Measurements from ENCODE around the gene NAV1. TPM values are rescaled to one million over a fixed set of nuclear protein-coding genes. Genes with fewer than 3 reads are reported as not detected.

Gene NAV1
- total and polyA plus RNA-seq, 2 donors (not counting 3 experiments of a cell fraction or from before 2014, with no cell fraction given) = 19.9 to 138 TPM

- no peak for DNase-seq (ENCODE audit: low read depth, low spot score)
- H3K79me2 ChIP-seq (ENCODE audit: control insufficient read depth, insufficient read depth, low read length) = peaks cover 69% of the 10 kb centered on the region
These were observed 45.7 kb downstream of the NAV1 start for GRCh38 chr1:201584471-201585092.

GRCh38 chr1:201585093-201585483 lies 46.2 kb downstream of the NAV1 start:
- H3K9me3 ChIP-seq (replicated peaks; ENCODE audit: control insufficient read depth, insufficient read depth, low read length) = no peaks in the 10 kb centered on the region
- H3K4me1 ChIP-seq (ENCODE audit: control insufficient read depth, extremely low read depth, insufficient read depth, low read length) = no peaks in the 10 kb centered on the region
- H3K36me3 ChIP-seq (ENCODE audit: control insufficient read depth in 2 of 2, extremely low read depth in 1 of 2, insufficient read depth in 2 of 2, low read length in 2 of 2) = no peaks in the 10 kb centered on the region
- no peaks in the 10 kb centered on the region for H3K9me1 ChIP-seq (replicated peaks; ENCODE audit: control insufficient read depth, extremely low read depth, insufficient read depth, low read length)
- POLR2A ChIA-PET = no interaction called here
- H2AFZ ChIP-seq (ENCODE audit: low read depth, low read length) = no peak overlapping the region
- no peak for TF ChIP-seq FOS (IDR thresholded peaks at IDR 0.05; ENCODE audit: borderline replicate concordance, insufficient read depth, low read length)
- TF ChIP-seq EZH2 (IDR thresholded peaks at IDR 0.05; ENCODE audit: borderline replicate concordance, low read depth, low read length, severe bottlenecking) = no peak
- no peak for TF ChIP-seq JUN (IDR thresholded peaks at IDR 0.05; ENCODE audit: borderline replicate concordance, insufficient read depth, insufficient read length, low read depth)
- no peak for TF ChIP-seq GATA2 (IDR thresholded peaks at IDR 0.05; ENCODE audit: insufficient read depth, insufficient read length, low read depth, low read length)
- TF ChIP-seq POLR2AphosphoS5 (IDR thresholded peaks at IDR 0.05; ENCODE audit: insufficient read depth, low read depth, low read length) = no peak
- no peak for TF ChIP-seq MAX (IDR thresholded peaks at IDR 0.05; ENCODE audit: insufficient read depth, insufficient read length)
- TF ChIP-seq POLR2A (IDR thresholded peaks at IDR 0.05; ENCODE audit: low read depth, low read length) = no peak
- TF ChIP-seq MYC (IDR thresholded peaks at IDR 0.05; ENCODE audit: low read depth, low read length) = no peak
- FAIRE-seq (peak; percentile 35), DNase-seq (ENCODE audit: low read depth, low spot score) (no peak)
- H4K20me1 ChIP-seq (replicated peaks; ENCODE audit: control insufficient read depth, extremely low read depth, insufficient read depth, low read length) = peaks cover 3% of the 10 kb centered on the region
- no peak overlapping the region for H3K4me3 ChIP-seq (replicated peaks in 1 of 3; ENCODE audit: insufficient read depth in 1 of 3, low read depth in 1 of 3, low read length in 3 of 3)
- H3K27me3 ChIP-seq (ENCODE audit: control insufficient read depth in 2 of 2, insufficient read depth in 2 of 2, low read length in 2 of 2) = no peaks in the 10 kb centered on the region
- H3K27ac ChIP-seq (ENCODE audit: insufficient read depth, low read depth, low read length) = no peak overlapping the region
- intact Hi-C loops (cut with micrococcal nuclease) (no loop called here), dilution Hi-C loops (cut with MboI; ENCODE audit: extremely low pct_ligation_motif_present, low sequenced_read_pairs) (no loop called here)
- no peak overlapping the region for H3K4me2 ChIP-seq (ENCODE audit: insufficient read depth, low read length)
- CTCF ChIA-PET = no interaction called here
- H3K79me2 ChIP-seq (ENCODE audit: control insufficient read depth, insufficient read depth, low read length) = peaks cover 66% of the 10 kb centered on the region
- no peak overlapping the region for H3K9ac ChIP-seq (replicated peaks; ENCODE audit: extremely low read depth, insufficient read depth, low read length)
- BruUV-seq (replicated peaks) = no TSS peak

More at GRCh38 chr1:201584471-201585092, 45.7 kb downstream of the NAV1 start:
- Histone ChIP-seq H3K9me1 (replicated peaks; ENCODE audit: control insufficient read depth, extremely low read depth, insufficient read depth, low read length) (no peaks in the 10 kb centered on the region), H2AFZ (ENCODE audit: low read depth, low read length) (no peak overlapping the region), H3K4me1 (ENCODE audit: control insufficient read depth, extremely low read depth, insufficient read depth, low read length) (no peaks in the 10 kb centered on the region), H3K36me3 (ENCODE audit: control insufficient read depth in 2 of 2, extremely low read depth in 1 of 2, insufficient read depth in 2 of 2, low read length in 2 of 2) (no peaks in the 10 kb centered on the region), H4K20me1 (replicated peaks; ENCODE audit: control insufficient read depth, extremely low read depth, insufficient read depth, low read length) (peaks cover 3% of the 10 kb centered on the region), H3K27ac (ENCODE audit: insufficient read depth, low read depth, low read length) (no peak overlapping the region), H3K9me3 (replicated peaks; ENCODE audit: control insufficient read depth, insufficient read depth, low read length) (no peaks in the 10 kb centered on the region), H3K4me2 (ENCODE audit: insufficient read depth, low read length) (no peak overlapping the region), H3K4me3 (replicated peaks in 1 of 3; ENCODE audit: insufficient read depth in 1 of 3, low read depth in 1 of 3, low read length in 3 of 3) (no peak overlapping the region), H3K27me3 (ENCODE audit: control insufficient read depth in 2 of 2, insufficient read depth in 2 of 2, low read length in 2 of 2) (no peaks in the 10 kb centered on the region), H3K9ac (replicated peaks; ENCODE audit: extremely low read depth, insufficient read depth, low read length) (no peak overlapping the region)
- intact Hi-C loops (cut with micrococcal nuclease) = no loop called here
- no peak for FAIRE-seq
- BruUV-seq (replicated peaks) = no TSS peak
- ChIA-PET POLR2A (no interaction called here), CTCF (interaction anchor here (1.2 kb wide), 1 partner anchor 13 kb away, joined by 3 read pairs; no protein-coding TSS in a partner anchor)
- dilution Hi-C loops (cut with MboI; ENCODE audit: extremely low pct_ligation_motif_present, low sequenced_read_pairs) = no loop called here
- TF ChIP-seq POLR2AphosphoS5 (IDR thresholded peaks at IDR 0.05; ENCODE audit: insufficient read depth, low read depth, low read length) (no peak), EZH2 (IDR thresholded peaks at IDR 0.05; ENCODE audit: borderline replicate concordance, low read depth, low read length, severe bottlenecking) (no peak)
